Pancreas (tissue), 10 donors: ENCODE results near the gene CCND2. TPM values are rescaled to one million over a fixed set of nuclear protein-coding genes. Genes with fewer than 3 reads are reported as not detected.
A peak's percentile ranks its signal among the peaks of the same experiment; 100 is the strongest.

ENCODE experiments used
- ATAC-seq, 4 donors: fragments of 200-7000 bp; cut with Tn5 transposase; one replicate each; pipeline versions ENCODE4 v1.8.0 to v1.9.1; 2020; ENCODE audit warnings: mild to moderate bottlenecking in 4 of 4, moderate library complexity in 4 of 4
- DNase-seq, 6 donors: peaks; one replicate each; pipeline ENCODE4 v3.0.0-alpha.2; 2020
- FAIRE-seq: peaks from 2 replicates; lab custom pipeline; 2012; peaks lifted over from hg19 to GRCh38; lab: Jason Lieb, UNC
- H3K27ac ChIP-seq, 4 donors: fragments of 200-600 bp; sonication (generic); 1 replicate in 3 of 4; 2 replicates in 1 of 4; pipeline versions ENCODE4 v1.5.0 to v1.8.0; 2020
- H3K27me3 ChIP-seq, 4 donors: fragments of 200-600 bp; one replicate each; pipeline ENCODE4 v1.8.0; 2021
- H3K36me3 ChIP-seq, 3 donors: fragments of 200-600 bp; sonication (generic) in 1 of 3; one replicate each; pipeline versions ENCODE4 v1.5.0 to v1.8.0; 2020 to 2021
- H3K4me1 ChIP-seq, 3 donors: fragments of 200-600 bp; one replicate each; pipeline ENCODE4 v1.8.0; 2021
- H3K4me3 ChIP-seq, 4 donors: fragments of 200-600 bp; sonication (generic) in 2 of 4; one replicate each; pipeline versions ENCODE4 v1.5.0 to v1.8.0; 2020 to 2021
- H3K9me3 ChIP-seq, 4 donors: fragments of 200-600 bp; one replicate each; pipeline ENCODE4 v1.8.0; 2021
- WGBS, 2 donors: extraction: QIAGEN DNeasy Blood & Tissue Kit; methylation state at CpG; one replicate each; pipeline ENCODE4 v1.1.7; 2013; 5-methylcytosine and 5-hydroxymethylcytosine counted together
- intact Hi-C, 3 donors: fragments of 100-400 bp; cut with DNase I; formaldehyde crosslinking; loops; one replicate each; pipeline versions ENCODE4 v1.11.1 to v1.14.2; 2022
- polyA plus RNA-seq, 2 donors: library from polyadenylated mRNA; stranded (reverse); fragments of 200-250 nt; gene quantifications; one replicate each; pipeline ENCODE4 v1.2.3, GENCODE V29; 2013
- total RNA-seq, 6 donors: library from RNA; stranded (reverse); fragmentation: NEBNext Ultra II Directional in 4 of 6; extraction: Animal tissue kit (Norgen Biotek cat#: 25700) in 4 of 6; gene quantifications; one replicate each; pipeline versions ENCODE4 v1.2.1 to v1.2.4, GENCODE V29; 2021 to 2023
- TF ChIP-seq, protein P1 (sequence below), 4 donors: fragments of 200-600 bp; sonication (generic) in 3 of 4; IDR thresholded peaks; one replicate each; pipeline versions ENCODE4 v1.5.0 to v1.8.0; 2021; ENCODE audit warnings: antibody characterized with exemption in 4 of 4
- donor health status: healthy with polysubstance abuse.
- donor health status: DM: no; HTN: no; CAD: no; lungs with moderate emphysema.
- donor health status: DM: no; HTN: no; CAD: no.
- donor health status: control.
- donor health status: control.
- donor health status: Bipolar disorder and iron deficiency.
- donor health status: DM: yes; HTN: yes; CAD: no.
- donor health status: DM: no; HTN: no; CAD: no.
- donor health status: DM: no; HTN: no; CAD: no.
- donor health status: DM: yes; HTN: yes; CAD: no.

Gene CCND2
- total and polyA plus RNA-seq, 8 donors = 6.3 to 75.6 (median 59.7) TPM

DNA sequence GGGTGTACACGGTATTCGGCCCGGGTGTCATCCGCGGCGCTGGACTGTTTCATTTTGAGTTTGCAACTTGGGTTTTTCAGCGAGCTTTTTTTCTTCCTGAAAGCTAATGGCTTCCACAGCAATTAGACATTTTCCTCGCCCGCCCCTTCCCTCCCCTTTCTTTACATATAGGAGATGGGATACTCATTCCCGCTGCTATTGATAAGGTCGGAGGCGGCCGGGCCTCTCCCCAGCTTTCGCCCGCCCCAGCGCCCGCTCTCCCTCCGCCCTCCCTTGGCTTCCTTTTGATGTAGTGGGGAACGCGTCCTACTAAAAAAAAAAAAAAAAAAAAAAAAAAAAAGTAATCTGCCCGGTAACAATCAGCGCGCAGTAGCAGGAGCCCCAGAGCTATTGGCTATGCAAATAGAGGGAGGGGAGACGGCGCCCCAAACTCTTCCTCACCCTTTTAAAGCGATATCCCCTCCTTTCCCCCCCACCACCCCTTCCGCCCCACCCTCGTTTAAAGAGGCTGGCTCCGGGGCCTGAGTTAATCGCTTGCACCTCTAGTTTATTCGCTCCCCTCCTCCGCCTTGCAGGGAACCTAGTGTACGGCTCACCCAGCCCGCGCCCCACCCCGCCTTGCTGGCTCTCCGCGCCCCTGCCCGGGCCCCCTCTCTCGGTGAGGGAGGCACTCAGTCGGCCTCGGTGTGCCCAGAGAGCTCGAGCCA lies 1.7 kb upstream of the CCND2 start:
- no peaks in the 10 kb centered on the region for H3K9me3 ChIP-seq
- peak in 5 of 6 donors; percentile 58 to 82 (median 69) for DNase-seq
- TF ChIP-seq, protein P1, sequence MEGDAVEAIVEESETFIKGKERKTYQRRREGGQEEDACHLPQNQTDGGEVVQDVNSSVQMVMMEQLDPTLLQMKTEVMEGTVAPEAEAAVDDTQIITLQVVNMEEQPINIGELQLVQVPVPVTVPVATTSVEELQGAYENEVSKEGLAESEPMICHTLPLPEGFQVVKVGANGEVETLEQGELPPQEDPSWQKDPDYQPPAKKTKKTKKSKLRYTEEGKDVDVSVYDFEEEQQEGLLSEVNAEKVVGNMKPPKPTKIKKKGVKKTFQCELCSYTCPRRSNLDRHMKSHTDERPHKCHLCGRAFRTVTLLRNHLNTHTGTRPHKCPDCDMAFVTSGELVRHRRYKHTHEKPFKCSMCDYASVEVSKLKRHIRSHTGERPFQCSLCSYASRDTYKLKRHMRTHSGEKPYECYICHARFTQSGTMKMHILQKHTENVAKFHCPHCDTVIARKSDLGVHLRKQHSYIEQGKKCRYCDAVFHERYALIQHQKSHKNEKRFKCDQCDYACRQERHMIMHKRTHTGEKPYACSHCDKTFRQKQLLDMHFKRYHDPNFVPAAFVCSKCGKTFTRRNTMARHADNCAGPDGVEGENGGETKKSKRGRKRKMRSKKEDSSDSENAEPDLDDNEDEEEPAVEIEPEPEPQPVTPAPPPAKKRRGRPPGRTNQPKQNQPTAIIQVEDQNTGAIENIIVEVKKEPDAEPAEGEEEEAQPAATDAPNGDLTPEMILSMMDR (IDR thresholded peaks at IDR 0.05) = no peak
- WGBS, 2 donors = 1 to 2% methylated on average over 37 to 43 of the region's 43 CpGs
- H3K4me3 ChIP-seq = peak overlapping the region; percentile 7 to 81 (median 42)
- ATAC-seq = peak; percentile 35 to 47 (median 42)
- intact Hi-C loops = loop anchor here in 1 of 3 donors (10.0 kb wide), 2 partner anchors 277 to 387 kb away; no protein-coding TSS in a partner anchor
- H3K36me3 ChIP-seq = no peaks in the 10 kb centered on the region
- FAIRE-seq = no peak
- peaks cover 0 to 14% (median 0%) of the 10 kb centered on the region in 4 donors for H3K27me3 ChIP-seq
- peaks cover 9 to 25% (median 10%) of the 10 kb centered on the region in 3 donors for H3K4me1 ChIP-seq
- H3K27ac ChIP-seq = peak overlapping the region in 2 of 4 donors; percentile 59 to 71

DNA sequence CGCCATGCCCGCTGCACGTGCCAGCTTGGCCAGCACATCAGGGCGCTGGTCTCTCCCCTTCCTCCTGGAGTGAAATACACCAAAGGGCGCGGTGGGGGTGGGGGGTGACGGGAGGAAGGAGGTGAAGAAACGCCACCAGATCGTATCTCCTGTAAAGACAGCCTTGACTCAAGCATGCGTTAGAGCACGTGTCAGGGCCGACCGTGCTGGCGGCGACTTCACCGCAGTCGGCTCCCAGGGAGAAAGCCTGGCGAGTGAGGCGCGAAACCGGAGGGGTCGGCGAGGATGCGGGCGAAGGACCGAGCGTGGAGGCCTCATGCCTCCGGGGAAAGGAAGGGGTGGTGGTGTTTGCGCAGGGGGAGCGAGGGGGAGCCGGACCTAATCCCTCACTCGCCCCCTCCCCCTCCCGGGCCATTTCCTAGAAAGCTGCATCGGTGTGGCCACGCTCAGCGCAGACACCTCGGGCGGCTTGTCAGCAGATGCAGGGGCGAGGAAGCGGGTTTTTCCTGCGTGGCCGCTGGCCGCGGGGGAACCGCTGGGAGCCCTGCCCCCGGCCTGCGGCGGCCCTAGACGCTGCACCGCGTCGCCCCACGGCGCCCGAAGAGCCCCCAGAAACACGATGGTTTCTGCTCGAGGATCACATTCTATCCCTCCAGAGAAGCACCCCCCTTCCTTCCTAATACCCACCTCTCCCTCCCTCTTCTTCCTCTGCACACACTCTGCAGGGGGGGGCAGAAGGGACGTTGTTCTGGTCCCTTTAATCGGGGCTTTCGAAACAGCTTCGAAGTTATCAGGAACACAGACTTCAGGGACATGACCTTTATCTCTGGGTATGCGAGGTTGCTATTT lies 914 bp upstream of the CCND2 start:
- peaks cover 10 to 25% (median 16%) of the 10 kb centered on the region in 3 donors for H3K4me1 ChIP-seq
- DNase-seq = peak in 5 of 6 donors; percentile 33 to 70 (median 57)
- peaks cover 0 to 9% (median 0%) of the 10 kb centered on the region in 4 donors for H3K27me3 ChIP-seq
- ATAC-seq = peak; percentile 0 to 1 (median 0)
- peak overlapping the region; percentile 7 to 81 (median 39) for H3K4me3 ChIP-seq
- peak overlapping the region in 2 of 4 donors; percentile 59 to 71 for H3K27ac ChIP-seq
- no peaks in the 10 kb centered on the region for H3K9me3 ChIP-seq
- no peaks in the 10 kb centered on the region for H3K36me3 ChIP-seq
- TF ChIP-seq, protein P1 (IDR thresholded peaks at IDR 0.05) = no peak
- WGBS, 2 donors = 2% methylated on average over 51 to 62 of the region's 62 CpGs
- intact Hi-C loops = loop anchor here in 1 of 3 donors (10.0 kb wide), 2 partner anchors 278 to 388 kb away; no protein-coding TSS in a partner anchor
- no peak for FAIRE-seq

DNA sequence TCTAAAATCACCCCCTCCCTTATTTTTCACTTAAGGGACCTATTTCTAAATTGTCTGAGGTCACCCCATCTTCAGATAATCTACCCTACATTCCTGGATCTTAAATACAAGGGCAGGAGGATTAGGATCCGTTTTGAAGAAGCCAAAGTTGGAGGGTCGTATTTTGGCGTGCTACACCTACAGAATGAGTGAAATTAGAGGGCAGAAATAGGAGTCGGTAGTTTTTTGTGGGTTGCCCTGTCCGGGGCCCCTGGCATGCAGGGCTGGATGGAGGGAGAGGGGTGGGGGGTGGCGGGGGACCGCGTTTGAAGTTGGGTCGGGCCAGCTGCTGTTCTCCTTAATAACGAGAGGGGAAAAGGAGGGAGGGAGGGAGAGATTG lies 300 bp upstream of the CCND2 start:
- peak overlapping the region in 2 of 4 donors; percentile 59 to 71 for H3K27ac ChIP-seq
- peaks cover 10 to 25% (median 16%) of the 10 kb centered on the region in 3 donors for H3K4me1 ChIP-seq
- peak overlapping the region in 3 of 4 donors; percentile 27 to 81 (median 66) for H3K4me3 ChIP-seq

GRCh38 chr12:4274396-4275015 lies 944 bp downstream of the CCND2 start:
- H3K4me3 ChIP-seq = peak overlapping the region; percentile 27 to 81 (median 68)
- FAIRE-seq (no peak), DNase-seq (peak in 4 of 6 donors; percentile 28 to 75 (median 46)), ATAC-seq (peak in 3 of 4 donors; percentile 1 to 2 (median 1))
- H3K9me3 ChIP-seq = no peaks in the 10 kb centered on the region
- intact Hi-C loops = loop anchor here in 1 of 3 donors (10.0 kb wide), 2 partner anchors 280 to 390 kb away; no protein-coding TSS in a partner anchor
- 1 to 2% methylated on average over 42 of the region's 42 CpGs for WGBS, 2 donors
- no peaks in the 10 kb centered on the region for H3K27me3 ChIP-seq
- H3K4me1 ChIP-seq = peaks cover 14 to 25% (median 16%) of the 10 kb centered on the region in 3 donors
- TF ChIP-seq, protein P1 (IDR thresholded peaks at IDR 0.05) = no peak
- H3K36me3 ChIP-seq = no peaks in the 10 kb centered on the region
- H3K27ac ChIP-seq = peak overlapping the region; percentile 49 to 86 (median 63)

More for the DNA sequence above, 300 bp upstream of the CCND2 start:
- H3K27me3 ChIP-seq = peaks cover 0 to 4% (median 0%) of the 10 kb centered on the region in 4 donors
- H3K36me3 ChIP-seq = no peaks in the 10 kb centered on the region
- intact Hi-C loops = loop anchor here in 1 of 3 donors (10.0 kb wide), 2 partner anchors 278 to 388 kb away; no protein-coding TSS in a partner anchor
- no peaks in the 10 kb centered on the region for H3K9me3 ChIP-seq
- TF ChIP-seq, protein P1 (IDR thresholded peaks at IDR 0.05) = no peak
- FAIRE-seq (no peak), ATAC-seq (no peak), DNase-seq (no peak)
- 0 to 2% methylated on average over 10 of the region's 10 CpGs for WGBS, 2 donors
